Raji (cell line): ENCODE measurements around the gene ANK3.

Source experiments
- POLR2A ChIP-seq: IDR thresholded peaks from 2 replicates; pipeline ENCODE4 v1.6.1; 2011; ENCODE audit warnings: low read depth, low read length, control low read depth; ENCODE audit not compliant: insufficient read depth

The ANK3 gene

GRCh38 chr10:60234551-60234950 lies 155.1 kb downstream of the ANK3 start:
- no peak for TF ChIP-seq POLR2A

GRCh38 chr10:60230892-60231291 lies 158.8 kb downstream of the ANK3 start:
- TF ChIP-seq POLR2A = no peak

GRCh38 chr10:60224066-60224705 lies 165.5 kb downstream of the ANK3 start:
- TF ChIP-seq POLR2A = no peak

- TF ChIP-seq POLR2A = no peak
Observed at GRCh38 chr10:60222047-60222446, 167.6 kb downstream of the ANK3 start.

- no peak for TF ChIP-seq POLR2A
Observed at GRCh38 chr10:60212195-60212594, 177.5 kb downstream of the ANK3 start.

- no peak for TF ChIP-seq POLR2A
Observed at GRCh38 chr10:60209874-60210570, 179.7 kb downstream of the ANK3 start.

GRCh38 chr10:60208676-60209269 lies 180.9 kb downstream of the ANK3 start:
- TF ChIP-seq POLR2A = no peak

GRCh38 chr10:60207894-60208293 lies 181.8 kb downstream of the ANK3 start:
- no peak for TF ChIP-seq POLR2A

- TF ChIP-seq POLR2A = no peak
Observed at GRCh38 chr10:60206735-60207134, 182.9 kb downstream of the ANK3 start.

- no peak for TF ChIP-seq POLR2A
Observed at GRCh38 chr10:60205741-60206140, 183.9 kb downstream of the ANK3 start.

GRCh38 chr10:60203993-60204618 lies 185.6 kb downstream of the ANK3 start:
- no peak for TF ChIP-seq POLR2A

- no peak for TF ChIP-seq POLR2A
Observed at GRCh38 chr10:60200682-60201053, 189.0 kb downstream of the ANK3 start.

GRCh38 chr10:60200012-60200681 lies 189.5 kb downstream of the ANK3 start:
- TF ChIP-seq POLR2A = no peak

- no peak for TF ChIP-seq POLR2A
Observed at GRCh38 chr10:60197206-60197605, 192.5 kb downstream of the ANK3 start.

- TF ChIP-seq POLR2A = no peak
Observed at GRCh38 chr10:60194421-60194820, 195.3 kb downstream of the ANK3 start.
